Mesenchymal stem cell (in vitro differentiated cells and primary cell): ENCODE data around the gene TTC7B.

ENCODE experiments used
- DNase-seq: peaks from one replicate; pipeline ENCODE4 v3.0.0-alpha.2; 2013
- H2AFZ ChIP-seq: one replicate; pipeline ENCODE4 v1.6.1; 2013; ENCODE audit warnings: low read depth, mild to moderate bottlenecking, control low read depth, inconsistent platforms, low read length, moderate library complexity
- H2AK5ac ChIP-seq: 2 replicates; pipeline ENCODE4 v1.6.1; 2013; ENCODE audit warnings: low read length, moderate library complexity, mild to moderate bottlenecking, inconsistent platforms; ENCODE audit not compliant: severe bottlenecking
- H2BK120ac ChIP-seq: one replicate; pipeline ENCODE4 v1.6.1; 2013; ENCODE audit warnings: low read depth, mild to moderate bottlenecking, inconsistent platforms, low read length, moderate library complexity
- H2BK12ac ChIP-seq, 2 experiments: one replicate each; pipeline ENCODE4 v1.6.1; 2013; ENCODE audit warnings: inconsistent platforms in 2 of 2, low read length in 2 of 2, mild to moderate bottlenecking in 2 of 2, moderate library complexity in 2 of 2, control low read depth in 1 of 2
- H2BK15ac ChIP-seq: one replicate; pipeline ENCODE4 v1.6.1; 2013; ENCODE audit warnings: mild to moderate bottlenecking, low read depth, inconsistent platforms; ENCODE audit not compliant: poor library complexity, severe bottlenecking
- H2BK5ac ChIP-seq: 2 replicates; pipeline ENCODE4 v1.6.1; 2013; ENCODE audit warnings: low read depth, mild to moderate bottlenecking, low read length, control low read depth, inconsistent platforms; ENCODE audit not compliant: poor library complexity, severe bottlenecking
- H3K14ac ChIP-seq, 2 experiments: one replicate each; pipeline ENCODE4 v1.6.1; 2013; ENCODE audit warnings: inconsistent platforms in 2 of 2, low read length in 2 of 2, control low read depth in 1 of 2, mild to moderate bottlenecking in 1 of 2, moderate library complexity in 1 of 2
- H3K18ac ChIP-seq, 2 experiments: one replicate each; pipeline ENCODE4 v1.6.1; 2013; ENCODE audit warnings: inconsistent platforms in 2 of 2, low read length in 2 of 2, control low read depth in 1 of 2, low read depth in 1 of 2, mild to moderate bottlenecking in 1 of 2
- H3K23ac ChIP-seq, 2 experiments: one replicate each; pipeline ENCODE4 v1.6.1; 2013; ENCODE audit warnings: inconsistent platforms in 2 of 2, low read length in 2 of 2, mild to moderate bottlenecking in 2 of 2, moderate library complexity in 2 of 2, control low read depth in 1 of 2
- H3K27ac ChIP-seq: 2 replicates; pipeline ENCODE4 v1.5.1; 2013; ENCODE audit warnings: mild to moderate bottlenecking, moderate library complexity, low read length, control low read depth, inconsistent platforms; ENCODE audit not compliant: poor library complexity, severe bottlenecking
- H3K27me3 ChIP-seq, 2 experiments: 2 replicates each; pipeline versions ENCODE4 v1.6.1 to v1.7.0; 2013; ENCODE audit warnings: low read length in 2 of 2, mild to moderate bottlenecking in 2 of 2, moderate library complexity in 2 of 2, control low read depth in 1 of 2, inconsistent platforms in 1 of 2; ENCODE audit not compliant: control insufficient read depth in 1 of 2, insufficient read depth in 1 of 2
- H3K36me3 ChIP-seq, 2 experiments: 2 replicates each; pipeline versions ENCODE4 v1.6.1 to v1.7.0; 2013; ENCODE audit warnings: low read length in 2 of 2, control low read depth in 1 of 2, inconsistent platforms in 1 of 2, low read depth in 1 of 2, mild to moderate bottlenecking in 1 of 2; ENCODE audit not compliant: insufficient read depth in 2 of 2, control insufficient read depth in 1 of 2
- H3K4ac ChIP-seq, 2 experiments: one replicate each; pipeline ENCODE4 v1.6.1; 2013; ENCODE audit warnings: inconsistent platforms in 2 of 2, low read length in 2 of 2, mild to moderate bottlenecking in 2 of 2, moderate library complexity in 2 of 2, control low read depth in 1 of 2, low read depth in 1 of 2
- H3K4me1 ChIP-seq: 2 replicates; pipeline ENCODE4 v1.6.1; 2013; ENCODE audit warnings: low read depth, low read length, control low read depth; ENCODE audit not compliant: control insufficient read depth, insufficient read depth
- H3K4me2 ChIP-seq: 2 replicates; pipeline ENCODE4 v1.6.1; 2013; ENCODE audit warnings: low read length, mild to moderate bottlenecking, inconsistent platforms; ENCODE audit not compliant: poor library complexity, severe bottlenecking
- H3K4me3 ChIP-seq, 2 experiments: 2 replicates each; pipeline versions ENCODE4 v1.5.1 to v1.7.0; 2013; ENCODE audit warnings: low read length in 2 of 2, mild to moderate bottlenecking in 2 of 2, control low read depth in 1 of 2, low read depth in 1 of 2; ENCODE audit not compliant: insufficient read depth in 1 of 2
- H3K79me1 ChIP-seq: replicated peaks from 2 replicates; pipeline ENCODE4 v1.6.1; 2013; ENCODE audit warnings: mild to moderate bottlenecking, control low read depth, low read length, inconsistent platforms; ENCODE audit not compliant: poor library complexity, severe bottlenecking
- H3K9ac ChIP-seq: 2 replicates; pipeline ENCODE4 v1.7.0; 2013; ENCODE audit warnings: mild to moderate bottlenecking, low read length, moderate library complexity
- H3K9me3 ChIP-seq: 2 replicates; pipeline ENCODE4 v1.7.0; 2013; ENCODE audit warnings: mild to moderate bottlenecking, low read length; ENCODE audit not compliant: control insufficient read depth
- H4K8ac ChIP-seq: one replicate; pipeline ENCODE4 v1.6.1; 2013; ENCODE audit warnings: inconsistent platforms, mild to moderate bottlenecking, low read length, moderate library complexity
- H4K91ac ChIP-seq: one replicate; pipeline ENCODE4 v1.6.1; 2013; ENCODE audit warnings: mild to moderate bottlenecking, low read length, inconsistent platforms
- whole genome bisulfite sequencing: methylation state at CpG from one replicate; pipeline ENCODE4 v1.1.7; 2013; ENCODE audit warnings: mixed read lengths; 5-methylcytosine and 5-hydroxymethylcytosine counted together

Gene TTC7B

GRCh38 chr14:90743425-90743824 is 72.8 kb downstream of the TTC7B start:
- no peak overlapping the region for H2BK12ac ChIP-seq
- no peak overlapping the region for H3K4ac ChIP-seq
- no peak for DNase-seq
- no peak overlapping the region for H2AFZ ChIP-seq
- H3K18ac ChIP-seq: no peak overlapping the region
- H4K91ac ChIP-seq: no peak overlapping the region
- H3K4me2 ChIP-seq: no peak overlapping the region
- H3K9me3 ChIP-seq: no peaks in the 10 kb centered on the region
- no peak overlapping the region for H2BK120ac ChIP-seq
- no peak overlapping the region for H3K14ac ChIP-seq
- no peaks in the 10 kb centered on the region for H3K4me1 ChIP-seq
- peaks cover 5 to 14% of the 10 kb centered on the region in 2 experiments for H3K36me3 ChIP-seq
- no peak overlapping the region for H4K8ac ChIP-seq
- H2BK15ac ChIP-seq: no peak overlapping the region
- peaks cover 8% of the 10 kb centered on the region for H3K79me1 ChIP-seq
- no peak overlapping the region for H2BK5ac ChIP-seq
- H3K27me3 ChIP-seq: no peaks in the 10 kb centered on the region
- no peak overlapping the region for H3K4me3 ChIP-seq
- no peak overlapping the region for H3K27ac ChIP-seq
- H2AK5ac ChIP-seq: no peak overlapping the region
- no peak overlapping the region for H3K9ac ChIP-seq
- H3K23ac ChIP-seq: no peak overlapping the region
- WGBS: no CpG with 5 or more reads among the region's 3 CpGs

- Histone ChIP-seq H3K9ac (no peak overlapping the region), H2AFZ (no peak overlapping the region)
These were observed 73.5 kb downstream of the TTC7B start for GRCh38 chr14:90742729-90743128.

GRCh38 chr14:90742252-90742651 is 74.0 kb downstream of the TTC7B start:
- Histone ChIP-seq H3K4me3 (no peak overlapping the region), H3K4me2 (no peak overlapping the region), H2BK5ac (no peak overlapping the region), H3K4me1 (no peaks in the 10 kb centered on the region), H3K36me3 (peaks cover 5 to 14% of the 10 kb centered on the region in 2 experiments), H2AK5ac (no peak overlapping the region), H3K79me1 (peaks cover 8% of the 10 kb centered on the region), H3K27me3 (no peaks in the 10 kb centered on the region), H3K4ac (no peak overlapping the region), H3K9me3 (no peaks in the 10 kb centered on the region), H4K91ac (no peak overlapping the region), H2AFZ (no peak overlapping the region), H2BK15ac (no peak overlapping the region), H4K8ac (no peak overlapping the region), H3K18ac (no peak overlapping the region), H2BK12ac (no peak overlapping the region), H3K9ac (no peak overlapping the region), H3K14ac (no peak overlapping the region), H3K23ac (no peak overlapping the region), H3K27ac (no peak overlapping the region), H2BK120ac (no peak overlapping the region)
- WGBS: 95% methylated on average over 2 of the region's 2 CpGs
- DNase-seq: no peak

More at GRCh38 chr14:90742729-90743128, 73.5 kb downstream of the TTC7B start:
- Histone ChIP-seq H3K27ac (no peak overlapping the region), H3K4ac (no peak overlapping the region), H3K14ac (no peak overlapping the region), H2BK12ac (no peak overlapping the region), H3K79me1 (peaks cover 8% of the 10 kb centered on the region), H3K4me3 (no peak overlapping the region), H3K18ac (no peak overlapping the region), H2BK5ac (no peak overlapping the region), H3K23ac (no peak overlapping the region), H3K9me3 (no peaks in the 10 kb centered on the region), H2BK15ac (no peak overlapping the region), H3K4me1 (no peaks in the 10 kb centered on the region), H3K36me3 (peaks cover 5 to 14% of the 10 kb centered on the region in 2 experiments), H3K4me2 (no peak overlapping the region), H3K27me3 (no peaks in the 10 kb centered on the region), H4K8ac (no peak overlapping the region), H2AK5ac (no peak overlapping the region), H2BK120ac (no peak overlapping the region), H4K91ac (no peak overlapping the region)
- DNase-seq: no peak
- 85% methylated on average over 5 of the region's 6 CpGs for WGBS

- 100% methylated on average over 2 of the region's 2 CpGs for WGBS
These were observed 74.6 kb downstream of the TTC7B start for GRCh38 chr14:90741682-90741946.

More at GRCh38 chr14:90741682-90741946, 74.6 kb downstream of the TTC7B start:
- Histone ChIP-seq H3K4me3 (no peak overlapping the region), H2AFZ (no peak overlapping the region), H2BK5ac (no peak overlapping the region), H3K9ac (no peak overlapping the region), H3K9me3 (no peaks in the 10 kb centered on the region), H3K79me1 (peaks cover 8% of the 10 kb centered on the region), H3K27me3 (no peaks in the 10 kb centered on the region), H2BK120ac (no peak overlapping the region), H4K8ac (no peak overlapping the region), H3K4me1 (no peaks in the 10 kb centered on the region), H3K4ac (no peak overlapping the region), H3K14ac (no peak overlapping the region), H2BK12ac (no peak overlapping the region), H3K27ac (no peak overlapping the region), H3K4me2 (no peak overlapping the region), H2AK5ac (no peak overlapping the region), H3K23ac (no peak overlapping the region), H2BK15ac (no peak overlapping the region), H3K18ac (no peak overlapping the region), H3K36me3 (peaks cover 5 to 14% of the 10 kb centered on the region in 2 experiments), H4K91ac (no peak overlapping the region)
- no peak for DNase-seq
